Activated CD4-positive, alpha-beta T cell treated with anti-CD3 and anti-CD28 coated beads, Interleukin-10, Interleukin-2, amounts not matched to agents 100 ng/mL and 50 ng/mL, durations not matched to agents 16 hours and 8 hours (primary cell): ENCODE data around the gene HEPACAM.

Experiments
- DNase-seq: peaks from one replicate; pipeline ENCODE4 v3.0.0-alpha.2; 2020

The HEPACAM gene

GRCh38 chr11:124942466-124943253, 6.8 kb upstream of the HEPACAM start:
- DNase-seq, result no peak

- no peak for DNase-seq
These were observed 5.9 kb upstream of the HEPACAM start for GRCh38 chr11:124941703-124942102.

GRCh38 chr11:124938970-124939369, 3.1 kb upstream of the HEPACAM start:
- DNase-seq, result no peak

- DNase-seq, result no peak
These were observed 2.4 kb upstream of the HEPACAM start for GRCh38 chr11:124938206-124938765.

- no peak for DNase-seq
These were observed 1.6 kb upstream of the HEPACAM start for GRCh38 chr11:124937336-124937935.

GRCh38 chr11:124934862-124935547, 842 bp downstream of the HEPACAM start:
- no peak for DNase-seq

- no peak for DNase-seq
These were observed 5.0 kb downstream of the HEPACAM start for GRCh38 chr11:124930799-124931198.

- DNase-seq, result no peak
These were observed 6.7 kb downstream of the HEPACAM start for GRCh38 chr11:124928942-124929665.

GRCh38 chr11:124923296-124923695, 12.6 kb downstream of the HEPACAM start:
- no peak for DNase-seq

- DNase-seq, result no peak
These were observed 13.0 kb downstream of the HEPACAM start for GRCh38 chr11:124922831-124923230.

GRCh38 chr11:124920870-124921609, 14.8 kb downstream of the HEPACAM start:
- peak; percentile 75 for DNase-seq

- no peak for DNase-seq
These were observed 15.5 kb downstream of the HEPACAM start for GRCh38 chr11:124920356-124920755.

- no peak for DNase-seq
These were observed 15.9 kb downstream of the HEPACAM start for GRCh38 chr11:124919898-124920297.

GRCh38 chr11:124918950-124919349, 16.9 kb downstream of the HEPACAM start, which contains the start of gene HEPN1:
TSS of gene HEPN1 (plus strand) at chr11:124919250.
- no peak for DNase-seq

- DNase-seq, result no peak
These were observed 18.7 kb downstream of the HEPACAM start for GRCh38 chr11:124917115-124917637.

GRCh38 chr11:124916370-124916710, 19.5 kb downstream of the HEPACAM start:
- DNase-seq, result no peak

- no peak for DNase-seq
These were observed 20.1 kb downstream of the HEPACAM start for GRCh38 chr11:124915541-124916369.

GRCh38 chr11:124902616-124903015, 33.2 kb downstream of the HEPACAM start:
- no peak for DNase-seq

GRCh38 chr11:124900464-124900863, 35.4 kb downstream of the HEPACAM start:
- DNase-seq, result no peak

GRCh38 chr11:124899383-124900145, 36.3 kb downstream of the HEPACAM start:
- no peak for DNase-seq
